Ovary (tissue), 9 donors: Measurements from ENCODE around the gene MARS1. TPM values are rescaled to one million over a fixed set of nuclear protein-coding genes. Genes with fewer than 3 reads are reported as not detected.

Experiments used
- DNase-seq, 5 donors: peaks; one replicate each; pipeline ENCODE4 v3.0.0-alpha.2; 2019 to 2020
- H3K27ac ChIP-seq, 2 donors: fragments of 200-600 bp; one replicate each; pipeline versions ENCODE4 v1.5.1 to v1.8.0; 2019 to 2022
- H3K27me3 ChIP-seq: fragments of 200-600 bp; one replicate; pipeline ENCODE4 v1.8.0; 2022
- H3K36me3 ChIP-seq: fragments of 200-600 bp; sonication (generic); one replicate; pipeline ENCODE4 v1.5.1; 2019
- H3K4me1 ChIP-seq: one replicate; pipeline ENCODE4 v1.8.1; 2013; ENCODE audit warnings: mild to moderate bottlenecking, moderate library complexity; ENCODE audit not compliant: insufficient read depth
- H3K4me3 ChIP-seq: fragments of 200-600 bp; sonication (generic); one replicate; pipeline ENCODE4 v1.5.1; 2017
- H3K9me3 ChIP-seq, 2 donors: fragments of 200-600 bp in 1 of 2; sonication (generic) in 1 of 2; one replicate each; pipeline versions ENCODE4 v1.5.1 to v1.8.1; 2013 to 2019; ENCODE audit warnings: mild to moderate bottlenecking in 1 of 2, moderate library complexity in 1 of 2
- EP300 ChIP-seq: sonication (generic); formaldehyde crosslinking; IDR thresholded peaks from one replicate; pipeline ENCODE4 v1.6.1; 2017; ENCODE audit warnings: antibody characterized with exemption
- POLR2A ChIP-seq: fragments of 450-650 bp; IDR thresholded peaks from one replicate; pipeline ENCODE4 v1.6.1; 2017; ENCODE audit warnings: antibody characterized with exemption, mild to moderate bottlenecking, moderate library complexity
- WGBS, 3 donors: extraction: QIAGEN DNeasy Blood & Tissue Kit in 1 of 3; methylation state at CpG; one replicate each; pipeline versions ENCODE4 v1.1.5 to v1.1.7; 2013 to 2017; 5-methylcytosine and 5-hydroxymethylcytosine counted together
- intact Hi-C, 4 donors: fragments of 100-400 bp; cut with DNase I; formaldehyde crosslinking; loops; one replicate each; pipeline versions ENCODE4 v1.11.0 to v1.15.1; 2022 to 2023
- polyA plus RNA-seq, 2 donors: library from polyadenylated mRNA; stranded (reverse); fragments of 200-250 nt in 1 of 2; fragments of 350-450 nt in 1 of 2; fragmentation: Illumina TruSeq in 1 of 2; extraction: RNeasy Lipid Tissue Mini Kit (QIAGEN cat#74804) in 1 of 2; gene quantifications; one replicate each; pipeline ENCODE4 v1.2.3, GENCODE V29; 2013 to 2014
- total RNA-seq, 7 donors: library from RNA; depleted of rRNA in 2 of 7; stranded (reverse); fragments of >200 nt in 2 of 7; fragmentation: NEBNext Ultra II Directional in 3 of 7; extraction: Animal tissue kit (Norgen Biotek cat#: 25700) in 3 of 7; gene quantifications; one replicate each; pipeline versions ENCODE4 v1.1.0 to v1.2.4, GENCODE V29; 2016 to 2023
- TF ChIP-seq, protein P1 (sequence below), 3 donors: fragments of 450-650 bp in 2 of 3; fragments of 200-600 bp in 1 of 3; IDR thresholded peaks; one replicate each; pipeline versions ENCODE4 v1.5.1 to v1.8.0; 2016 to 2022; ENCODE audit warnings: antibody characterized with exemption in 3 of 3, mild to moderate bottlenecking in 1 of 3
- donor health status: DM: no; HTN: no; CAD: no; lungs with moderate emphysema.
- donor health status: DM: no; HTN: no; CAD: no.
- donor health status: Bipolar disorder and iron deficiency.
- donor health status: DM: yes; HTN: yes; CAD: no.
- donor health status: DM: no; HTN: no; CAD: no.
- donor health status: DM: yes; HTN: yes; CAD: no.

Gene MARS1
- total and polyA plus RNA-seq, 9 donors = 21.1 to 479 (median 66.4) TPM

DNA sequence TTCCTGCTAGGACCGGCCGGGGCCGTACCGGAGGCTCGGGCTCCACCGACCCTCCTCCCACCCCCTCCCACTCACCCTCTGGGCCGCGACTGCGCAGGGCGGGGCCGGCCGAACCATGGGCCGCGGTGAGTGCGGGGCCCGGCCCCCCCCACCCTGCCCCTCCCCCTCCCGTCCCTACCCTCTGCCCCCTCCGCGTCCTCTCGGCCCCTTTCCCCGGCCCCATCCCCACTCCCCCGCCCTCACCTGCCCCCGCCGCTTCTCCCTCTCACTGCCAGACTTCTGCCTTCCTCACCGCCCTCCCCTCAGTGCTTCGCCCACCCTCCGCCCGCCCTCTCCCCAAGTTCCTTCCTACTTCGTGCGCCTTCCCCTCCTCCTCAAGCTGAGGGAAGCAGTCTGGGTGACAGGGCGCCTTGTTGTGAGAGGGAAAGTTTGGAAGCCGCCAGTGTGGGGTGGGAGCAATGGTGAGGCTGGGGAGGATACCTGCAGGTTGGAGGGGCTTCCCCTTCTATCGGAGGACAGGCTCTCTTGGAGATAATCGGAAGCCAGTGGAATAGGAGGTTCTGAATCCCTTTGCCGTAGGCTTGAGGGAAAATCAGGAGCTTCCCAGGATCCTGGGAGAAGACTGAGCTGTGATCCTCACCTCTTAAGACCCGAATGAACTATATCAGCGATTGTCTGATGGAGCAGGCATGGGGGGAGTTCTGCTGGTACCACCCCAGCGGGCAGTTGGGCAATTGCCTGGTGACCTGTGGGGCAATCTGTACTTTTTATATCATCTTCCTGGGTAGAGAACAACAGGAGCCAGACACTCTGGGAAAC lies 35.2 kb downstream of the MARS1 start:
- Histone ChIP-seq H3K4me1 (peaks cover 16% of the 10 kb centered on the region), H3K36me3 (no peaks in the 10 kb centered on the region), H3K4me3 (peak overlapping the region; percentile 72), H3K27ac (peak overlapping the region; percentile 96 to 98), H3K27me3 (no peaks in the 10 kb centered on the region), H3K9me3 (no peaks in the 10 kb centered on the region)
- intact Hi-C loops = loop anchor here in 1 of 4 donors (5.0 kb wide), 1 partner anchor 89 kb away; the partner anchor contains the start of gene ARHGEF25
- peak; percentile 72 to 79 (median 77) for DNase-seq
- WGBS, 3 donors = 0 to 1% (median 0%) methylated on average over 23 to 38 of the region's 38 CpGs
- TF ChIP-seq POLR2A = peak; percentile 33
- TF ChIP-seq, protein P1, sequence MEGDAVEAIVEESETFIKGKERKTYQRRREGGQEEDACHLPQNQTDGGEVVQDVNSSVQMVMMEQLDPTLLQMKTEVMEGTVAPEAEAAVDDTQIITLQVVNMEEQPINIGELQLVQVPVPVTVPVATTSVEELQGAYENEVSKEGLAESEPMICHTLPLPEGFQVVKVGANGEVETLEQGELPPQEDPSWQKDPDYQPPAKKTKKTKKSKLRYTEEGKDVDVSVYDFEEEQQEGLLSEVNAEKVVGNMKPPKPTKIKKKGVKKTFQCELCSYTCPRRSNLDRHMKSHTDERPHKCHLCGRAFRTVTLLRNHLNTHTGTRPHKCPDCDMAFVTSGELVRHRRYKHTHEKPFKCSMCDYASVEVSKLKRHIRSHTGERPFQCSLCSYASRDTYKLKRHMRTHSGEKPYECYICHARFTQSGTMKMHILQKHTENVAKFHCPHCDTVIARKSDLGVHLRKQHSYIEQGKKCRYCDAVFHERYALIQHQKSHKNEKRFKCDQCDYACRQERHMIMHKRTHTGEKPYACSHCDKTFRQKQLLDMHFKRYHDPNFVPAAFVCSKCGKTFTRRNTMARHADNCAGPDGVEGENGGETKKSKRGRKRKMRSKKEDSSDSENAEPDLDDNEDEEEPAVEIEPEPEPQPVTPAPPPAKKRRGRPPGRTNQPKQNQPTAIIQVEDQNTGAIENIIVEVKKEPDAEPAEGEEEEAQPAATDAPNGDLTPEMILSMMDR (IDR thresholded peaks at IDR 0.05) = no peak
- TF ChIP-seq EP300 = no peak

DNA sequence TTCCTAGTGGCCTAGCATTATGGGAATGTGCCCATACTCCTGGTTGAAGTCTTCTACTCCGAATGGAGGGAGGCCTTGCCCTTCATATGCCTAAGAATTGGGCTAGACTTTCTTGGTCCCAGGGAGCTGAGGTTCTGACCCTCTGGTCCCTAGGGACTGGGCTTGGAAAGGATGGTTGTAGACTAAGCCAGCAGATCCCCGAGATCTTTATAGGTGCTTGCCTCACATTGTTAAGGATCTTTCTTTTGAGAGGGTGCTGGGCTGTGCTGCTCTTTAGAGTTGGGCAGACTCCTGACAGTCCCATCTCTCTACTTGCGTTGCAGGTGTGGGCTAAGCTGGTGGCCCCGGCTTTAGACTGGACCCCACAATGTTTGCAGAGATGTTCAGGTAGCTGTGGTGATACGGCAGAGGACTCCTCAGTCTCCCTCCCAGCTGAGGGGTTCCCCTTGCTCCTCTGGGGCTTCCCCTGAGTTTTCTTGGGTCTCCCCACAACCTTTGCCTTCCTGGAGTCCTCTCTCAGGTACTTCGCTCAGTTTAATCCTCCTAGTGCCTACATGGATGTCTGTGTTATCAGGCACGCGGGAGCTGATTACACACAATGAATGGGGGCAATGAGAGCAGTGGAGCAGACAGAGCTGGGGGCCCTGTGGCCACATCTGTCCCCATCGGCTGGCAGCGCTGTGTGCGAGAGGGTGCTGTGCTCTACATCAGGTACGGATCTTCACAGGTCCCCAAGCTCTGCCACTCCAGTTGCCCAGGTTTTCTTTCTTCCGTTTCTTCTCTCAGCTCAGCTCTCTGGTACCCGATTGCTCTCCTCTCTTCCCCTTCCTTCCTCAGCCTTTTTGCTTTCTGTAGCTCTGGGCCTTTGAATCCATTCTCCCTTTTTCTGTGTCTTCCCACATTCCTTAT lies 36.1 kb downstream of the MARS1 start:
- TF ChIP-seq EP300 (no peak), POLR2A (no peak)
- TF ChIP-seq, protein P1 (IDR thresholded peaks at IDR 0.05) = no peak
- H3K4me3 ChIP-seq = peak overlapping the region; percentile 72
- intact Hi-C loops = loop anchor here in 1 of 4 donors (5.0 kb wide), 1 partner anchor 88 kb away; the partner anchor contains the start of gene ARHGEF25
- 56 to 61% (median 57%) methylated on average over 14 of the region's 14 CpGs for WGBS, 3 donors
- H3K4me1 ChIP-seq = peaks cover 14% of the 10 kb centered on the region
- no peaks in the 10 kb centered on the region for H3K27me3 ChIP-seq
- H3K9me3 ChIP-seq = no peaks in the 10 kb centered on the region
- peak overlapping the region; percentile 96 to 98 for H3K27ac ChIP-seq
- no peaks in the 10 kb centered on the region for H3K36me3 ChIP-seq
- DNase-seq = peak in 2 of 5 donors; percentile 35 to 36

DNA sequence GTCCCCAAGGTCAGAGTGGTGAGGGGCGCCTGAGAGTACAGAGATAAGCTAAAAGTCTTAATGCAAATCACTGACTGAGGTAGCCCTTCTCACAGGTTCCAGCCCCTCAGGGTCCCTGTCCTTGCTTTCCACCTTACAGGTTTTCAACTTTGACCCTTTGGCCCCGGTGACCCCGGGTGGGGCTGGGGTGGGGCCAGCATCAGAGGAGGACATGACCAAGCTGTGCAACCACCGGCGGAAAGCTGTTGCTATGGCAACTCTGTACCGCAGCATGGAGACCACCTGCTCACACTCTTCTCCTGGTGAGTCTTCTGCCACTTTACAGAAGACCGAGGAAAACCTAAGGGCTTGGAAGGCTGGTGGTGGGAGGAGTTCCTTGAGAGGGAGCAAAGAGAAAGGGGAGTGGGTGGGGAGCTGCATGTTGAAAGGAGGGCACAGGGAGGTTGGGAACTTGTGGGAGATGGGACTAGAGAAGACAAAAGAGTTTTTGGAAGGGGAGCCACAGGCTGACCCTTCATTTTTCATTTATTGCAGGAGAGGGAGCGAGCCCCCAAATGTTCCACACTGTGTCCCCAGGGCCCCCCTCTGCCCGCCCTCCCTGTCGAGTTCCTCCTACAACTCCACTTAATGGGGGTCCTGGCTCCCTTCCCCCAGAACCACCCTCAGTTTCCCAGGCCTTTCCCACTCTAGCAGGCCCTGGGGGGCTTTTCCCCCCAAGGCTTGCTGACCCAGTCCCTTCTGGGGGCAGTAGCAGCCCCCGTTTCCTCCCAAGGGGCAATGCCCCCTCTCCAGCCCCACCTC lies 37.1 kb downstream of the MARS1 start:
- peak in 3 of 5 donors; percentile 51 to 64 (median 57) for DNase-seq
- Histone ChIP-seq H3K4me1 (peaks cover 14% of the 10 kb centered on the region), H3K36me3 (no peaks in the 10 kb centered on the region), H3K4me3 (no peak overlapping the region), H3K9me3 (no peaks in the 10 kb centered on the region), H3K27me3 (no peaks in the 10 kb centered on the region), H3K27ac (peak overlapping the region in 1 of 2 donors; percentile 10)
- intact Hi-C loops = loop anchor here in 1 of 4 donors (5.0 kb wide), 1 partner anchor 87 kb away; the partner anchor contains the start of gene ARHGEF25
- 49 to 55% (median 50%) methylated on average over 11 of the region's 11 CpGs for WGBS, 3 donors
- TF ChIP-seq, protein P1 (IDR thresholded peaks at IDR 0.05) = no peak
- no peak for TF ChIP-seq EP300
- no peak for TF ChIP-seq POLR2A
